ENCODE measurements around the gene SETD7.

SETD7 gene

DNA sequence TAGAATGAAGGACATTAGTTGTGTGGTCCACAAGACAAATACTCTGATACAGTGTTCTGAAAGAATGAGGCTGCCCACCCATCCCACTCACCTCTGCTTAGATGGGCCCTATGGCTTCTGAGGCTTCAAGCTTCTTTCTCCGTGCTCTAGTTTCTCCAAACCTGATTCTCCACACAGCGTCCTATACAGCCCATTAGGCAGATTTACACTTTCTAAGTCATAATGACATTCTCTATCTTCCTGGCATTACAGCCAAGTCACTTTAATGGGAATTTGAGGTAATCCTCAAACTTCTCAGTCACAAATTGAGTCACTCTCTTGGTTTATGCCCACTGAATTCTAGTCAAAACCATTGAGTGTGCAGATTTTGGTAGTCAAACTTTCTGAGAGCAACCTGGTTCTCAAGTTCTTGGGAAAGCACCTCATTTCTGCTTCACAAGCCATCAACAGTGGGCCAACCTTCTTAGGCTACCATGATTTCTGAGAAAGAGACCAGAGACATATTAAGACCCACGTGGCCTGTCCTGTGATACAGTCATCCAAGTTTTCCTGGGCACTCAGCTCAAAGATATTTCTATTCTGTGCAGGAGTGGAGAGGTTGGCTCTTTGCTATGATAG is 6.2 kb upstream of the SETD7 start:
- H3K27me3 Mint-ChIP-seq = no peaks in the 10 kb centered on the region
- H3K4me1 Mint-ChIP-seq = peaks cover 20 to 26% of the 10 kb centered on the region in 2 donors
- no peak overlapping the region for H3K4me3 Mint-ChIP-seq
- no peaks in the 10 kb centered on the region for H3K36me3 Mint-ChIP-seq
- DNase-seq (no peak), ATAC-seq (replicated peaks) (no peak)
- peaks cover under 1 to 1% of the 10 kb centered on the region in 2 donors for H3K9me3 Mint-ChIP-seq
- no peak overlapping the region for H3K27ac Mint-ChIP-seq

GRCh38 chr4:139560406-139561104 is 4.5 kb upstream of the SETD7 start:
- Mint-ChIP-seq H3K36me3 (peaks cover 3 to 6% of the 10 kb centered on the region in 2 donors), H3K9me3 (no peaks in the 10 kb centered on the region), H3K4me3 (peak overlapping the region; percentile 14 to 45), H3K27ac (peak overlapping the region; percentile 89), H3K27me3 (no peaks in the 10 kb centered on the region), H3K4me1 (peaks cover 21 to 26% of the 10 kb centered on the region in 2 donors)
- DNase-seq (no peak), ATAC-seq (replicated peaks) (peak; percentile 59 to 65)

DNA sequence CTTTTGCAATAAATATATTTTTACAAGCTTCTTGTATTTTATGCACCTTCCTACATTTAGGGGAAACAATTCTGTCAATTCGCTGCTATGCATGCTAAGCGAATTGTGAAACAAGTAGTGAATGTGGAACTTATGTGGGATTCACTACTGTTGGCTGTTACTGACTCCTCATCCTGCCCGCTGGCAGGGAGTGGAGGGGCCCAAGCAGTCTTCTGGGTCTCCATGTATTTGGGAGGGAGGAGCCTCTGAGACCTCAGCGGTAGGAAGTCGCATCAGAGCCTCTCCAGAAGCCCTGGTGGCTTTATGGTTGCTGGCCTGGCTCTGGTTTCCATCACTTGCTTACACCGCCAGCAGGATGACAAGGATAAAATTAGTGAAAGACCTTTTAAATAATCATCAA is 3.7 kb upstream of the SETD7 start:
- peak overlapping the region; percentile 37 for H3K27ac Mint-ChIP-seq
- H3K9me3 Mint-ChIP-seq = no peaks in the 10 kb centered on the region
- ATAC-seq (replicated peaks) = no peak

GRCh38 chr4:139559089-139559479 is 3.1 kb upstream of the SETD7 start:
- Mint-ChIP-seq H3K36me3 (peaks cover 3 to 10% of the 10 kb centered on the region in 2 donors), H3K9me3 (no peaks in the 10 kb centered on the region), H3K4me1 (peaks cover 23 to 39% of the 10 kb centered on the region in 2 donors), H3K27ac (no peak overlapping the region), H3K4me3 (no peak overlapping the region), H3K27me3 (no peaks in the 10 kb centered on the region)
- no peak for DNase-seq
- no peak for ATAC-seq (replicated peaks)

More for the DNA sequence above, 3.7 kb upstream of the SETD7 start:
- H3K4me3 Mint-ChIP-seq = peak overlapping the region in 1 of 2 donors; percentile 14
- H3K4me1 Mint-ChIP-seq = peaks cover 21 to 33% of the 10 kb centered on the region in 2 donors
- no peak for DNase-seq
- no peaks in the 10 kb centered on the region for H3K27me3 Mint-ChIP-seq
- peaks cover 3 to 10% of the 10 kb centered on the region in 2 donors for H3K36me3 Mint-ChIP-seq

- H3K27me3 Mint-ChIP-seq = no peaks in the 10 kb centered on the region
- peaks cover 24 to 45% of the 10 kb centered on the region in 2 donors for H3K4me1 Mint-ChIP-seq
- no peak overlapping the region for H3K4me3 Mint-ChIP-seq
- no peak for DNase-seq
- peaks cover 3 to 10% of the 10 kb centered on the region in 2 donors for H3K36me3 Mint-ChIP-seq
- H3K9me3 Mint-ChIP-seq = no peaks in the 10 kb centered on the region
- no peak for ATAC-seq (replicated peaks)
- H3K27ac Mint-ChIP-seq = no peak overlapping the region
Measured at GRCh38 chr4:139558235-139559088, 2.4 kb upstream of the SETD7 start.

DNA sequence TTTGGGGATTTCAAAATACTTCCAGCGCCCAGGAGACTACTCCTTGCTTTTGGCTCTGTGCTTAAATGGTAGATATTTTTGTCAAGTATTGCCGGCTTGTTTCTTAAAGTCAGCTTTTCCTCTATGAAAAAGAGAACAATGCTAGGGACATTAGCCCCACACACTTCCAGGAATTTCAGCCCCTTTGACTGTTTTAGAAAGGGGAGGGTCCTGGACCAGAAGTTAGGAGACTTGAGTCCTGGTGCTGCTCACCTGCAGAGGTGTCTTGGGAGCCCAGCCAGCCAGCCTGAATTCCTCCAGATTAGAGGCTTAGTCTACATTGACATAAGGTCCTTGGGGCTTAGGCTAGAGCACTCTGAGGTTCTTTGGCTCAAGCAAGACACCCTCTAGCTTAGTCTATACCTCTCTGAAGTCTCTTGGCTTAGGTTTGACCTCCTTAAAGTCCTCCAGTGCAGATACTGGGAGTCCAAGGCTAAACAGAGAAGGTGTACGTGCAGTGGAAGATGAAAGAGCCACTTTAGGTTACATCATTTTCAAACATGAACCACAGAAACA is 1.6 kb upstream of the SETD7 start:
- Mint-ChIP-seq H3K9me3 (no peaks in the 10 kb centered on the region), H3K4me3 (peak overlapping the region; percentile 97 to 98), H3K4me1 (peaks cover 27 to 53% of the 10 kb centered on the region in 2 donors), H3K27me3 (no peaks in the 10 kb centered on the region), H3K27ac (no peak overlapping the region), H3K36me3 (peaks cover 3 to 10% of the 10 kb centered on the region in 2 donors)
- DNase-seq (no peak), ATAC-seq (replicated peaks) (no peak)

GRCh38 chr4:139556724-139557555 is 921 bp upstream of the SETD7 start:
- peaks cover 29 to 60% of the 10 kb centered on the region in 2 donors for H3K4me1 Mint-ChIP-seq
- peak overlapping the region; percentile 97 to 98 for H3K4me3 Mint-ChIP-seq
- H3K27ac Mint-ChIP-seq = peak overlapping the region; percentile 98
- ATAC-seq (replicated peaks) = peak; percentile 38 to 47
- no peaks in the 10 kb centered on the region for H3K27me3 Mint-ChIP-seq
- peaks cover 3 to 10% of the 10 kb centered on the region in 2 donors for H3K36me3 Mint-ChIP-seq
- DNase-seq = peak; percentile 54
- H3K9me3 Mint-ChIP-seq = no peaks in the 10 kb centered on the region

- Mint-ChIP-seq H3K9me3 (no peaks in the 10 kb centered on the region), H3K4me1 (peaks cover 30 to 61% of the 10 kb centered on the region in 2 donors), H3K36me3 (peaks cover 3 to 10% of the 10 kb centered on the region in 2 donors), H3K27ac (peak overlapping the region; percentile 98), H3K27me3 (no peaks in the 10 kb centered on the region), H3K4me3 (peak overlapping the region; percentile 97 to 98)
- DNase-seq (no peak), ATAC-seq (replicated peaks) (peak; percentile 23 to 27)
Measured at GRCh38 chr4:139555705-139556070, 331 bp downstream of the SETD7 start.

- Mint-ChIP-seq H3K4me1 (peaks cover 24 to 55% of the 10 kb centered on the region in 2 donors), H3K36me3 (peaks cover 3 to 10% of the 10 kb centered on the region in 2 donors), H3K9me3 (no peaks in the 10 kb centered on the region), H3K27ac (peak overlapping the region; percentile 97), H3K4me3 (peak overlapping the region; percentile 95 to 97), H3K27me3 (no peaks in the 10 kb centered on the region)
- peak; percentile 59 to 60 for ATAC-seq (replicated peaks)
- peak; percentile 73 for DNase-seq
Measured at GRCh38 chr4:139554893-139555704, 920 bp downstream of the SETD7 start.

- Mint-ChIP-seq H3K27ac (peak overlapping the region; percentile 97), H3K9me3 (no peaks in the 10 kb centered on the region), H3K4me3 (peak overlapping the region; percentile 95 to 97), H3K4me1 (peaks cover 24 to 50% of the 10 kb centered on the region in 2 donors), H3K27me3 (no peaks in the 10 kb centered on the region), H3K36me3 (peaks cover 3 to 10% of the 10 kb centered on the region in 2 donors)
- DNase-seq (no peak), ATAC-seq (replicated peaks) (no peak)
Measured at GRCh38 chr4:139554642-139554892, 1.5 kb downstream of the SETD7 start.

- H3K27ac Mint-ChIP-seq = no peak overlapping the region
- no peaks in the 10 kb centered on the region for H3K9me3 Mint-ChIP-seq
- H3K36me3 Mint-ChIP-seq = peaks cover 5 to 10% of the 10 kb centered on the region in 2 donors
- H3K4me1 Mint-ChIP-seq = peaks cover 22 to 49% of the 10 kb centered on the region in 2 donors
- ATAC-seq (replicated peaks) = no peak
- no peak for DNase-seq
- peak overlapping the region; percentile 3 to 97 for H3K4me3 Mint-ChIP-seq
- H3K27me3 Mint-ChIP-seq = no peaks in the 10 kb centered on the region
Measured at GRCh38 chr4:139553751-139554641, 2.0 kb downstream of the SETD7 start.

DNA sequence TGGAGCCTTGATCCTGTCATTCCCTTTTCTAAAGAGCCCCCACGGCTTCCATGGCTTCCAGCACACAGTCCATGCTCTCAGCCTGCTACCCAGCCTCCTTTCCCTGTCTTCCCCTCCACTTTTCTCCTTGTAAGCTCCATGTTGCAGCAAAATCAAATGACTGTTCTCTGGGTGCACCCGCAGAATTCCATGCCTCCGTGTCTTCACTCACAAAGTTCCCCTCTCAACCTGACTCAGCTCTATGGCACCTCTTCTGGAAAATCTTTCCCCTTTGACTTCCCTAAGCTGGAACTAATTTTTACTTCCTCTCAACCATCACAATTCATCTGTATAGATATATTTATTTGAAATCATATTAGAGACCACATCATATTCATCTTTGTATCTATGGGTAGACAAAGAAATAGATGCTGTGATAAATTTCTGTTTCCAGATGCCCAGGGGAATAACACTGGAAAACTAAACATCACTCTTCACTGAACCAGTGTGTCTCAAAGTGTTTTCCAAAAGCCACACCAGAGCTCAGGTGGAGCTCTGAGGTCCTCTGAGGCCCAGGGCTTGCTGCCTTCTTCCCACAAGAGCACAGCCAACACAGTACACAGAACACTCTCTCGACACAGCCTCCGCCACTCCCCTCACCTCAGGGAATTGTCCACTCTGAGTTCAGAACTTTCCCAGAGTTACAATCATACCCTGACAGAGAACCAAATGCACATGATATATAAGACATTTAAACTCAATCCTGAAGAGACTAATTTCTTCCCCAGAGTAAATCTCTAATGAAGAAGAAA is 3.3 kb downstream of the SETD7 start:
- Mint-ChIP-seq H3K36me3 (peaks cover 5 to 10% of the 10 kb centered on the region in 2 donors), H3K27ac (peak overlapping the region; percentile 4), H3K4me3 (no peak overlapping the region), H3K27me3 (no peaks in the 10 kb centered on the region), H3K4me1 (peaks cover 21 to 49% of the 10 kb centered on the region in 2 donors), H3K9me3 (no peaks in the 10 kb centered on the region)
- DNase-seq = no peak
- ATAC-seq (replicated peaks) = no peak

Data from stimulated activated naive B cell treated with anti-CD40 and anti-IgM and Interleukin-4, amounts not matched to agents 10 μg/mL and 1 μg/mL and 100 μg/mL, for 72 hours (primary cell).